Stimulated activated CD4-positive, alpha-beta T cell treated with anti-CD3 and anti-CD28 coated beads, TNF-alpha, amount 100 ng/mL, for 24 hours (primary cell): Measurements from ENCODE around the gene ATG2A.

Experiments used
- DNase-seq, 3 experiments: peaks; one replicate each; pipeline ENCODE4 v3.0.0-alpha.2; 2020; ENCODE audit warnings: low read depth in 3 of 3

The ATG2A gene

GRCh38 chr11:64924910-64925284 lies 7.9 kb upstream of the ATG2A start:
- DNase-seq: peak in 1 of 3 experiments; percentile 11

- peak; percentile 82 to 87 (median 83) for DNase-seq
Measured at GRCh38 chr11:64923944-64924909, 7.2 kb upstream of the ATG2A start, which contains the start of gene PPP2R5B. TSS of gene PPP2R5B (plus strand) at chr11:64924689. CDS start at chr11:64925735, 1,046 bp downstream.

GRCh38 chr11:64923151-64923661 lies 6.2 kb upstream of the ATG2A start:
- DNase-seq: no peak

GRCh38 chr11:64921384-64921783 lies 4.4 kb upstream of the ATG2A start:
- no peak for DNase-seq

GRCh38 chr11:64920124-64920523 lies 3.1 kb upstream of the ATG2A start:
- DNase-seq: no peak

- no peak for DNase-seq
Measured at GRCh38 chr11:64919627-64920026, 2.6 kb upstream of the ATG2A start.

- DNase-seq: no peak
Measured at GRCh38 chr11:64918017-64918416, 1.0 kb upstream of the ATG2A start.

- DNase-seq: no peak
Measured at GRCh38 chr11:64917663-64917995, 620 bp upstream of the ATG2A start.

GRCh38 chr11:64916040-64916774 lies 802 bp downstream of the ATG2A start:
- DNase-seq: peak in 1 of 3 experiments; percentile 14

- no peak for DNase-seq
Measured at GRCh38 chr11:64915376-64915887, 1.6 kb downstream of the ATG2A start.

GRCh38 chr11:64914123-64914522 lies 2.9 kb downstream of the ATG2A start:
- DNase-seq: no peak

- no peak for DNase-seq
Measured at GRCh38 chr11:64913171-64913727, 3.8 kb downstream of the ATG2A start.

GRCh38 chr11:64911689-64912088 lies 5.3 kb downstream of the ATG2A start:
- DNase-seq: no peak

GRCh38 chr11:64911142-64911541 lies 5.9 kb downstream of the ATG2A start:
- no peak for DNase-seq

- DNase-seq: no peak
Measured at GRCh38 chr11:64910451-64911093, 6.4 kb downstream of the ATG2A start.

- no peak for DNase-seq
Measured at GRCh38 chr11:64909653-64910343, 7.2 kb downstream of the ATG2A start.

GRCh38 chr11:64908766-64909165 lies 8.2 kb downstream of the ATG2A start:
- no peak for DNase-seq

GRCh38 chr11:64906314-64906635 lies 10.7 kb downstream of the ATG2A start:
- DNase-seq: no peak

- DNase-seq: no peak
Measured at GRCh38 chr11:64905516-64906313, 11.3 kb downstream of the ATG2A start.

- no peak for DNase-seq
Measured at GRCh38 chr11:64903291-64903833, 13.6 kb downstream of the ATG2A start.
